ENCODE data around the gene YKT6.

The YKT6 gene

GRCh38 chr7:44213877-44214388, 13.2 kb downstream of the YKT6 start:
- no peak overlapping the region for H3K9ac ChIP-seq (ENCODE audit: low read depth, low read length, poor library complexity, severe bottlenecking)
- H3K4me1 ChIP-seq (ENCODE audit: insufficient read depth, low read length, poor library complexity, severe bottlenecking), result no peaks in the 10 kb centered on the region
- H4K20me1 ChIP-seq (ENCODE audit: insufficient read depth, low read length, poor library complexity, severe bottlenecking), result no peaks in the 10 kb centered on the region
- H3K36me3 ChIP-seq (ENCODE audit: insufficient read depth, low read length), result peaks cover 46% of the 10 kb centered on the region
- TF ChIP-seq, protein P1, sequence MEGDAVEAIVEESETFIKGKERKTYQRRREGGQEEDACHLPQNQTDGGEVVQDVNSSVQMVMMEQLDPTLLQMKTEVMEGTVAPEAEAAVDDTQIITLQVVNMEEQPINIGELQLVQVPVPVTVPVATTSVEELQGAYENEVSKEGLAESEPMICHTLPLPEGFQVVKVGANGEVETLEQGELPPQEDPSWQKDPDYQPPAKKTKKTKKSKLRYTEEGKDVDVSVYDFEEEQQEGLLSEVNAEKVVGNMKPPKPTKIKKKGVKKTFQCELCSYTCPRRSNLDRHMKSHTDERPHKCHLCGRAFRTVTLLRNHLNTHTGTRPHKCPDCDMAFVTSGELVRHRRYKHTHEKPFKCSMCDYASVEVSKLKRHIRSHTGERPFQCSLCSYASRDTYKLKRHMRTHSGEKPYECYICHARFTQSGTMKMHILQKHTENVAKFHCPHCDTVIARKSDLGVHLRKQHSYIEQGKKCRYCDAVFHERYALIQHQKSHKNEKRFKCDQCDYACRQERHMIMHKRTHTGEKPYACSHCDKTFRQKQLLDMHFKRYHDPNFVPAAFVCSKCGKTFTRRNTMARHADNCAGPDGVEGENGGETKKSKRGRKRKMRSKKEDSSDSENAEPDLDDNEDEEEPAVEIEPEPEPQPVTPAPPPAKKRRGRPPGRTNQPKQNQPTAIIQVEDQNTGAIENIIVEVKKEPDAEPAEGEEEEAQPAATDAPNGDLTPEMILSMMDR (conservative IDR thresholded peaks at IDR 0.05; ENCODE audit: low read length), result no peak
- no peak for TF ChIP-seq EZH2phosphoT487 (IDR thresholded peaks at IDR 0.05; ENCODE audit: borderline replicate concordance)
- no peaks in the 10 kb centered on the region for H3K79me2 ChIP-seq (ENCODE audit: insufficient read depth, low read length)
- H2AFZ ChIP-seq (ENCODE audit: low read length), result no peak overlapping the region
- H3K4me3 ChIP-seq (ENCODE audit: low read length, poor library complexity, severe bottlenecking), result no peak overlapping the region
- H3K4me2 ChIP-seq (ENCODE audit: low read depth, low read length, poor library complexity, severe bottlenecking), result no peak overlapping the region
- H3K27me3 ChIP-seq (ENCODE audit: insufficient read depth, low read length, poor library complexity, severe bottlenecking), result no peaks in the 10 kb centered on the region
- H3K9me2 ChIP-seq (replicated peaks; ENCODE audit: low read depth, low read length), result no peaks in the 10 kb centered on the region
- H3K9me3 ChIP-seq (ENCODE audit: insufficient read depth, low read depth, low read length), result no peaks in the 10 kb centered on the region
- H3F3A ChIP-seq (ENCODE audit: low read depth), result no peaks in the 10 kb centered on the region

- no peaks in the 10 kb centered on the region for H3K9me2 ChIP-seq (replicated peaks; ENCODE audit: low read depth, low read length)
- H2AFZ ChIP-seq (ENCODE audit: low read length), result no peak overlapping the region
- no peak overlapping the region for H3K9ac ChIP-seq (ENCODE audit: low read depth, low read length, poor library complexity, severe bottlenecking)
- H4K20me1 ChIP-seq (ENCODE audit: insufficient read depth, low read length, poor library complexity, severe bottlenecking), result no peaks in the 10 kb centered on the region
- H3K79me2 ChIP-seq (ENCODE audit: insufficient read depth, low read length), result no peaks in the 10 kb centered on the region
- H3F3A ChIP-seq (ENCODE audit: low read depth), result no peaks in the 10 kb centered on the region
- no peaks in the 10 kb centered on the region for H3K9me3 ChIP-seq (ENCODE audit: insufficient read depth, low read depth, low read length)
- H3K36me3 ChIP-seq (ENCODE audit: insufficient read depth, low read length), result peaks cover 32% of the 10 kb centered on the region
- H3K4me2 ChIP-seq (ENCODE audit: low read depth, low read length, poor library complexity, severe bottlenecking), result no peak overlapping the region
- H3K27me3 ChIP-seq (ENCODE audit: insufficient read depth, low read length, poor library complexity, severe bottlenecking), result no peaks in the 10 kb centered on the region
- H3K4me3 ChIP-seq (ENCODE audit: low read length, poor library complexity, severe bottlenecking), result no peak overlapping the region
- TF ChIP-seq, protein P1 (conservative IDR thresholded peaks at IDR 0.05; ENCODE audit: low read length), result no peak
- no peak for TF ChIP-seq EZH2phosphoT487 (IDR thresholded peaks at IDR 0.05; ENCODE audit: borderline replicate concordance)
- H3K4me1 ChIP-seq (ENCODE audit: insufficient read depth, low read length, poor library complexity, severe bottlenecking), result no peaks in the 10 kb centered on the region
These were observed 14.8 kb downstream of the YKT6 start for GRCh38 chr7:44215531-44215930.

- H3K79me2 ChIP-seq (ENCODE audit: insufficient read depth, low read length), result no peaks in the 10 kb centered on the region
- no peaks in the 10 kb centered on the region for H3K27me3 ChIP-seq (ENCODE audit: insufficient read depth, low read length, poor library complexity, severe bottlenecking)
- no peak overlapping the region for H3K4me3 ChIP-seq (ENCODE audit: low read length, poor library complexity, severe bottlenecking)
- peaks cover 27% of the 10 kb centered on the region for H3K36me3 ChIP-seq (ENCODE audit: insufficient read depth, low read length)
- TF ChIP-seq EZH2phosphoT487 (IDR thresholded peaks at IDR 0.05; ENCODE audit: borderline replicate concordance), result no peak
- TF ChIP-seq, protein P1 (conservative IDR thresholded peaks at IDR 0.05; ENCODE audit: low read length), result no peak
- H3K4me2 ChIP-seq (ENCODE audit: low read depth, low read length, poor library complexity, severe bottlenecking), result no peak overlapping the region
- H3K9me2 ChIP-seq (replicated peaks; ENCODE audit: low read depth, low read length), result no peaks in the 10 kb centered on the region
- H3K4me1 ChIP-seq (ENCODE audit: insufficient read depth, low read length, poor library complexity, severe bottlenecking), result no peaks in the 10 kb centered on the region
- no peaks in the 10 kb centered on the region for H3F3A ChIP-seq (ENCODE audit: low read depth)
- H2AFZ ChIP-seq (ENCODE audit: low read length), result no peak overlapping the region
- no peaks in the 10 kb centered on the region for H3K9me3 ChIP-seq (ENCODE audit: insufficient read depth, low read depth, low read length)
- H4K20me1 ChIP-seq (ENCODE audit: insufficient read depth, low read length, poor library complexity, severe bottlenecking), result no peaks in the 10 kb centered on the region
- no peak overlapping the region for H3K9ac ChIP-seq (ENCODE audit: low read depth, low read length, poor library complexity, severe bottlenecking)
These were observed 15.2 kb downstream of the YKT6 start for GRCh38 chr7:44216019-44216418.
